Activated naive CD4-positive, alpha-beta T cell treated with anti-CD3 and anti-CD28 coated beads, Interleukin-2, amount 10 ng/mL, durations not matched to agents 7 days and 5 days (primary cell): Measurements from ENCODE around the gene PLIN1.
A peak's percentile ranks its signal among the peaks of the same experiment; 100 is the strongest.

Source experiments
- CTCF ChIA-PET: fragments of 350-600 bp; sonication (Branson Sonifier 250); formaldehyde crosslinking; loops from one replicate; lab custom pipeline; 2021; ENCODE audit warnings: antibody characterized with exemption; lab: Charles Lee
- DNase-seq: peaks from one replicate; pipeline ENCODE4 v3.0.0-alpha.2; 2020
- H3K27ac Mint-ChIP-seq: one replicate; pipeline ENCODE4 v1.8.0; 2021; ENCODE audit warnings: mild to moderate bottlenecking, moderate library complexity, mixed read lengths
- H3K27me3 Mint-ChIP-seq: one replicate; pipeline ENCODE4 v1.8.0; 2021; ENCODE audit warnings: mild to moderate bottlenecking, mixed read lengths
- H3K36me3 Mint-ChIP-seq: one replicate; pipeline ENCODE4 v1.8.0; 2021; ENCODE audit warnings: mixed read lengths
- H3K4me1 Mint-ChIP-seq: one replicate; pipeline ENCODE4 v1.8.0; 2021; ENCODE audit warnings: mixed read lengths
- H3K4me3 Mint-ChIP-seq: one replicate; pipeline ENCODE4 v1.8.0; 2021; ENCODE audit warnings: mild to moderate bottlenecking, moderate library complexity, mixed read lengths
- H3K9me3 Mint-ChIP-seq: one replicate; pipeline ENCODE4 v1.8.0; 2021; ENCODE audit warnings: mixed read lengths

The PLIN1 gene

DNA sequence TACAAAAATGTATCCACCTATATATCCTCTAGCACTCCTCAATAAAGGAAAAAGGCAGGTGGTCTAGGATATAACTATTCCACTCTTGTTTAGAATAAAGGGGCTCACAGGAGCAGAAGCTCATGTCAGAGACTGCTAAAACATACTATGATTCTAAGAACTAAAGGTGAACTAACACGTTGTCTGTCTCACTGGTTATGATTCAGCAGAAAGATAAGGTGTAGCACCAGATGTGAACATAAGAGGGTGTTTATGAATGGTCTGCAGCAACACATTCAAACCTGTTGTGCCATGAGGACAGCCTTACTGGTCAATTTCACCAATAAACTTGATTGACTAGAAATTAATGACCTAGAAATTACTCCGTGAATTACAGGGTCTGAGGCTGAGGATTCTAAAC lies 6.8 kb upstream of the PLIN1 start:
- CTCF ChIA-PET: no interaction called here
- peaks cover 17% of the 10 kb centered on the region for H3K4me1 Mint-ChIP-seq
- H3K27ac Mint-ChIP-seq: no peak overlapping the region
- H3K4me3 Mint-ChIP-seq: no peak overlapping the region
- no peaks in the 10 kb centered on the region for H3K36me3 Mint-ChIP-seq
- peaks cover 8% of the 10 kb centered on the region for H3K27me3 Mint-ChIP-seq
- no peak for DNase-seq
- no peaks in the 10 kb centered on the region for H3K9me3 Mint-ChIP-seq

DNA sequence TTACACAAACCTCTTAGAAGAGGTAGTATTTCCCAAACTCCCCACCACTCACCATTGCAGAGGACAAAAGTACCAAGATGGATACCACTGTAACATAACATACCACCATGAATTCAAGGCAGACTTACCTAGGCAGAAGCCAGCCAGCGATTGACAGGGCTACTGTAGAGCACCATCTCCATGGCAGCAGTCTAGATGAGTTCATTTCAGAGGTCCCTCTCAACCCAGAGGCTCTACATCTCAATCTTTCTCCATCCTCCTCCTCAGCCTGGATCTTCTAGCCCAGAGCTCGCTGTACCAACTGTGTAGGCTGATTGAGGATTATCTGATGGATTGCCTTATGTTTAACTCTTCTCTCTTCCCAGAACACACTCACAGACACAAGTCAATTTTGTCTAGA lies 2.0 kb upstream of the PLIN1 start:
- Mint-ChIP-seq H3K36me3 (no peaks in the 10 kb centered on the region), H3K4me3 (no peak overlapping the region), H3K9me3 (no peaks in the 10 kb centered on the region), H3K27ac (no peak overlapping the region), H3K27me3 (peaks cover 10% of the 10 kb centered on the region), H3K4me1 (no peaks in the 10 kb centered on the region)
- DNase-seq: no peak
- CTCF ChIA-PET: interaction anchor here (1.3 kb wide), 1 partner anchor 10 kb away, joined by 3 read pairs; no protein-coding TSS in a partner anchor

DNA sequence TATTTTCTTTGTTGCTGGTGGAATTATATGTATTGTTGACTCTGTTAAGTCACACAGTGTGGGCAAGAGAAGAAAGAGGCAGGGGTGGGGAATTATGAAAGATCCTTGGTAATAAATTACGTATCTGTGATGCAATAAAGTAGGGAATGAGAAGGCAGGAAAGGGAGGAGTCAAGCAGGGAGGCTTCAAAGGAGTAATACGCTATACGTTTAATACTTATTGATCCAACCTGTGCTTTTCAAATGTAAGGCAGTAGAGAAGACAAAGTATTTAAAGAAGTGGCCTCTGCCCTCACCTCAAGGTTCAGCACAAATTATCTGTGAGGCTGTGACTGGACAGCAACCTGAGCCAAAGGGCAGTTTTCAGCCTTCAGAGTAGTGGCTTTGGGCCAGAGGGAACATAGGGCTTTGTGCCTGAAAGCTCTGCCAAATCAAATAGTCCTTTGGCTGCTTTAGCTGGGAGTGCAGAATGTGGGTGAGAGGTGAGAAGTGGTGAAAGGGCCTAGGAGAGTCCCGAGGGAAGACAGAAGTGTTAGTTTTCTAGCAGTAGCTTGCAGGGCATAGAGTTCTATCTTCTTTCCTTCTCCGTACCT lies 1.2 kb upstream of the PLIN1 start:
- no peak overlapping the region for H3K4me3 Mint-ChIP-seq
- CTCF ChIA-PET: interaction anchor here (1.3 kb wide), 1 partner anchor 9 kb away, joined by 3 read pairs; no protein-coding TSS in a partner anchor
- DNase-seq: no peak
- H3K36me3 Mint-ChIP-seq: no peaks in the 10 kb centered on the region
- H3K27ac Mint-ChIP-seq: no peak overlapping the region
- no peaks in the 10 kb centered on the region for H3K9me3 Mint-ChIP-seq
- H3K27me3 Mint-ChIP-seq: peaks cover 10% of the 10 kb centered on the region
- H3K4me1 Mint-ChIP-seq: no peaks in the 10 kb centered on the region

GRCh38 chr15:89677381-89677780 lies 1.8 kb downstream of the PLIN1 start:
- Mint-ChIP-seq H3K36me3 (no peaks in the 10 kb centered on the region), H3K4me1 (no peaks in the 10 kb centered on the region), H3K27ac (no peak overlapping the region), H3K9me3 (no peaks in the 10 kb centered on the region), H3K4me3 (no peak overlapping the region), H3K27me3 (peaks cover 10% of the 10 kb centered on the region)
- CTCF ChIA-PET: no interaction called here
- DNase-seq: no peak

DNA sequence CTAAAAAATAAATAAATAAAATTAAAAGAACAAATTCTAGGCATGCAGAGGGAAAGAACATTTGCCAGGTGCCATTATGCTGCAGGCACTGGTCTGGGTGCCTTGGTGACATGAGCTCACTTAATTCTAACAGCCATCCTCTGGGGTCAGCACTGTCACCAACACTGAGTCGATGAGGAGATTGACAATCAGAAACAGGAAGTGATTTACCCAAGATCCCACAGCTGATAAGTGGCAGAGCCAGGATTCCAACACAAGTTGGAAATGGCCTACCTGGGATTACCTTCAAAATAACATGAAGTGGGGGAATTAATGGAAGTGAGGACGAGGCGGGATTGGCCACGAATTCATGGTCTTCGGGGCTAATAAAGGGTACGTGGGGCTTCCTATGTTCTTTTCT lies 3.6 kb downstream of the PLIN1 start:
- H3K4me1 Mint-ChIP-seq: no peaks in the 10 kb centered on the region
- H3K27me3 Mint-ChIP-seq: peaks cover 17% of the 10 kb centered on the region
- CTCF ChIA-PET: interaction anchor here (0.6 to 0.9 kb wide), 2 partner anchors 16 to 57 kb away, joined by 3 to 4 read pairs; no protein-coding TSS in a partner anchor
- no peaks in the 10 kb centered on the region for H3K9me3 Mint-ChIP-seq
- H3K4me3 Mint-ChIP-seq: no peak overlapping the region
- no peak for DNase-seq
- H3K27ac Mint-ChIP-seq: no peak overlapping the region
- H3K36me3 Mint-ChIP-seq: no peaks in the 10 kb centered on the region

DNA sequence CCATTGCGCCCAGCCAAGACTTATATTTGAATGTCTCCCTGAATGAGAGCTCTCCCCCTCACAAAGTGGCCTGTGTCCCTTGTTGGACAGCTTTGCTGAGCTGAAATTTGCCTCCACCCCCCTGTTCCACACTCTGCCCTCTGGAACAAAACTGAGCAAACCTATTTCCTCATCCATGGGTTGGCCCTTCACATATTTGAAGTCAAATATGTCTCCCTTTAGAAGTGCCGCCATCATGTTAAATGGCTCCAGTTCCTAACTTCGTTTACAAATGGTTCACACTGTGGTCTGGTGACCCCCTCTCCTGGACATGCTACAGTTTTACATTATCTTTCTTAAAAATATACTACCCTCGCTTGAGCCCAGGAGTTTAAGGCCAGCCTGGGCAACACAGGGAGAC lies 4.6 kb downstream of the PLIN1 start:
- DNase-seq: no peak
- Mint-ChIP-seq H3K4me3 (no peak overlapping the region), H3K27me3 (peaks cover 26% of the 10 kb centered on the region), H3K4me1 (no peaks in the 10 kb centered on the region), H3K27ac (no peak overlapping the region), H3K9me3 (no peaks in the 10 kb centered on the region), H3K36me3 (no peaks in the 10 kb centered on the region)
- CTCF ChIA-PET: no interaction called here

- CTCF ChIA-PET: interaction anchor here (0.8 to 1.3 kb wide), 4 partner anchors 9 to 27 kb away, joined by 3 to 6 read pairs (median 3); no protein-coding TSS in a partner anchor
- Mint-ChIP-seq H3K4me1 (no peaks in the 10 kb centered on the region), H3K36me3 (no peaks in the 10 kb centered on the region), H3K27me3 (peaks cover 23% of the 10 kb centered on the region), H3K4me3 (no peak overlapping the region), H3K9me3 (no peaks in the 10 kb centered on the region), H3K27ac (no peak overlapping the region)
- peak; percentile 49 for DNase-seq
These were observed 6.0 kb downstream of the PLIN1 start for GRCh38 chr15:89673165-89673512.

DNA sequence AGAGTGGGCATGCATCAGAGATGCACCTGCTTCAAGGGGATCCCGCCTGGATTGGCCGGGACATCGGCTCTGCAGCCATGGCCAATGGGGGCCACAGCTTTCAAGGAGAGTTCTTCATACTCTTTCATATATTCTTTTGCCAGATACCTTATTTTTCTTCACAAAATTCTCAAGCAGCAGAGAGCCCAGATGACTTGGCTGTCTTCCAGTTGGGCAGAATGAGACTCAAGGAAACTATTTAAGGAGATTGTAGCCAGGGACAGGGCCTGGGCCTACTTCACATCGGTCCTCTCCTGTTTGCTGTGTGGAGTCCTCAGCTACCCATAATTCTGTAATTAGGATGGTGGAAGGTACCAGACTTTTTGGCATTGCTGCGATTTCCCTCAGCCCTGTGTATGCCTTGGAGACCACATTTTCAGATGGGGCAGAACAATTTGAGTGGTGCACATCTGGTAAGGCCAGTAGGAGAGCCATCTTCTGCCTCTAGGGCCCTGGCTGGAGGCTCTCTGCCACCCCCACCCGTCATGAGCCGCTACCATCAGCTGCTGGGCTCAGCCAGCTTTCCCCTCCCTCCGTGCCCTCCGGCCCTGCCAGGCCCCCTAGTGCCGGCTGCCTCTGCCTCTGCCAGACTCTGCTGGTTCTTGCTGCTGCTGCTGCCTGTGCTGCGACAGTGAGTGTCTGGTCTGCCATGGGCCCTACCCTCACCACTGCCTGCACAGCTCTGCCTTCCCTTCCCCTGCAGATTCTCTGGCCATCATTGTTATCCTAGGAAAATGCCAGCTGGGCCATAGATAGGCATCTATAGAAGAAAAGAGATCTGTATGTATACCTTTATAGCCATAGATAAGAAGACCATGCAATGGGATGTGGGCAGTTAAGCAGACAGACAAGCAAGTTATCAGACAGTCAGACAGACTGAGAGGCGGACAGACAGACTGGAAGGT lies 6.7 kb downstream of the PLIN1 start:
- DNase-seq: no peak
- peaks cover 27% of the 10 kb centered on the region for H3K27me3 Mint-ChIP-seq
- no peaks in the 10 kb centered on the region for H3K4me1 Mint-ChIP-seq
- H3K27ac Mint-ChIP-seq: no peak overlapping the region
- CTCF ChIA-PET: interaction anchor here (0.8 to 1.3 kb wide), 4 partner anchors 8 to 26 kb away, joined by 3 to 6 read pairs (median 3); no protein-coding TSS in a partner anchor
- no peaks in the 10 kb centered on the region for H3K36me3 Mint-ChIP-seq
- H3K9me3 Mint-ChIP-seq: no peaks in the 10 kb centered on the region
- no peak overlapping the region for H3K4me3 Mint-ChIP-seq

DNA sequence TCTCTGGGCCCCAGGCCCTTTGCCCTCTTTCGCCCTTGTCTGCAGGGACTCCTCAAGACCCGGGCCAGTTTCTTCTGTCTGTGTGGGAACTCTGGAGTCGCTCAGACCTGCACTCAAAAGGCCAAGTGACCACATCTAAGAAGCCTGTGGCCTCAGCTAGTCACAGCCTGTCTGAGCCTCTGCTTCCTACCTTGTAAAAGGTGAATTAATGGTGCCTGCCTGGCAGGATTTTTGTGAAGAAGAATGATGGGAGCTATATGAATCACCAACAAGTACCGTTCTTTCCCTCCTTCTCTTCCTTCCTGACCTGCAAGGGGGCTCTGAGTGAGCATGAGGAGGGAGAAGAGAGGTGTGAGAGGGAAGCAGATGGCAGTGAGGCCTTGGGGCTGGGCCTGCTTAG lies 7.5 kb downstream of the PLIN1 start:
- Mint-ChIP-seq H3K4me1 (no peaks in the 10 kb centered on the region), H3K9me3 (no peaks in the 10 kb centered on the region), H3K27me3 (peaks cover 31% of the 10 kb centered on the region), H3K27ac (no peak overlapping the region), H3K36me3 (no peaks in the 10 kb centered on the region), H3K4me3 (no peak overlapping the region)
- DNase-seq: no peak
- CTCF ChIA-PET: interaction anchor here (0.9 kb wide), 1 partner anchor 9 kb away, joined by 3 read pairs; no protein-coding TSS in a partner anchor

GRCh38 chr15:89670971-89671560 lies 8.1 kb downstream of the PLIN1 start:
- no peak overlapping the region for H3K4me3 Mint-ChIP-seq
- CTCF ChIA-PET: interaction anchor here (0.9 kb wide), 1 partner anchor 10 kb away, joined by 3 read pairs; no protein-coding TSS in a partner anchor
- no peaks in the 10 kb centered on the region for H3K36me3 Mint-ChIP-seq
- H3K4me1 Mint-ChIP-seq: no peaks in the 10 kb centered on the region
- H3K9me3 Mint-ChIP-seq: no peaks in the 10 kb centered on the region
- DNase-seq: no peak
- no peak overlapping the region for H3K27ac Mint-ChIP-seq
- peaks cover 38% of the 10 kb centered on the region for H3K27me3 Mint-ChIP-seq

GRCh38 chr15:89669941-89670340 lies 9.2 kb downstream of the PLIN1 start:
- H3K4me3 Mint-ChIP-seq: no peak overlapping the region
- H3K9me3 Mint-ChIP-seq: no peaks in the 10 kb centered on the region
- no peak for DNase-seq
- CTCF ChIA-PET: no interaction called here
- peaks cover 49% of the 10 kb centered on the region for H3K27me3 Mint-ChIP-seq
- H3K27ac Mint-ChIP-seq: no peak overlapping the region
- peaks cover 2% of the 10 kb centered on the region for H3K4me1 Mint-ChIP-seq
- H3K36me3 Mint-ChIP-seq: no peaks in the 10 kb centered on the region

GRCh38 chr15:89669309-89669865 lies 9.8 kb downstream of the PLIN1 start:
- H3K27ac Mint-ChIP-seq: no peak overlapping the region
- peaks cover 4% of the 10 kb centered on the region for H3K4me1 Mint-ChIP-seq
- CTCF ChIA-PET: no interaction called here
- DNase-seq: no peak
- H3K36me3 Mint-ChIP-seq: no peaks in the 10 kb centered on the region
- no peaks in the 10 kb centered on the region for H3K9me3 Mint-ChIP-seq
- peaks cover 54% of the 10 kb centered on the region for H3K27me3 Mint-ChIP-seq
- no peak overlapping the region for H3K4me3 Mint-ChIP-seq

DNA sequence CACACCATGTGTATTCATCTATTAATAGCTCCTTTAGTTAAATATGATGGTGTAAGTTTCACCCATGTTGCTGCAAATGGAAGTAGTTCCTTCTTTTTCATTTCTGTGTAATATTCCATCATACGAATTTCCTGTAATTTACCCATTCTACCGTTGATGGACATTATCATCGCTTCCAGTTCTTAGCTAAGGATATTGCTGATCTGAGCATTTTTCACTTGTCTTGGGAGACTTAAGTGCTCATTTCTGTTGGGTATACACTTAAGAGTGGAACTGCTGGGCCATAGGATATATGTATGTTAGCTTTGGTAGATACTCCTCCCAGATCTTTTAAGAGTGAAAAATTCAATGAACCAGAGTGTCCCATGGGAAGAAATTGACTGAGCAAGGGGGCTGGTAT lies 11.0 kb downstream of the PLIN1 start:
- Mint-ChIP-seq H3K36me3 (no peaks in the 10 kb centered on the region), H3K4me1 (peaks cover 4% of the 10 kb centered on the region), H3K27ac (no peak overlapping the region), H3K27me3 (peaks cover 59% of the 10 kb centered on the region), H3K4me3 (no peak overlapping the region), H3K9me3 (no peaks in the 10 kb centered on the region)
- CTCF ChIA-PET: no interaction called here
- DNase-seq: no peak

- H3K27ac Mint-ChIP-seq: no peak overlapping the region
- H3K4me3 Mint-ChIP-seq: no peak overlapping the region
- peaks cover 4% of the 10 kb centered on the region for H3K4me1 Mint-ChIP-seq
- H3K27me3 Mint-ChIP-seq: peaks cover 64% of the 10 kb centered on the region
- no peaks in the 10 kb centered on the region for H3K36me3 Mint-ChIP-seq
- no peak for DNase-seq
- CTCF ChIA-PET: no interaction called here
- no peaks in the 10 kb centered on the region for H3K9me3 Mint-ChIP-seq
These were observed 11.5 kb downstream of the PLIN1 start for GRCh38 chr15:89667706-89667960.
